ENCODE data around the gene MLYCD.

GRCh38 chr16:83936581-83937165 lies 37.8 kb downstream of the MLYCD start:
- TF ChIP-seq, protein P1, sequence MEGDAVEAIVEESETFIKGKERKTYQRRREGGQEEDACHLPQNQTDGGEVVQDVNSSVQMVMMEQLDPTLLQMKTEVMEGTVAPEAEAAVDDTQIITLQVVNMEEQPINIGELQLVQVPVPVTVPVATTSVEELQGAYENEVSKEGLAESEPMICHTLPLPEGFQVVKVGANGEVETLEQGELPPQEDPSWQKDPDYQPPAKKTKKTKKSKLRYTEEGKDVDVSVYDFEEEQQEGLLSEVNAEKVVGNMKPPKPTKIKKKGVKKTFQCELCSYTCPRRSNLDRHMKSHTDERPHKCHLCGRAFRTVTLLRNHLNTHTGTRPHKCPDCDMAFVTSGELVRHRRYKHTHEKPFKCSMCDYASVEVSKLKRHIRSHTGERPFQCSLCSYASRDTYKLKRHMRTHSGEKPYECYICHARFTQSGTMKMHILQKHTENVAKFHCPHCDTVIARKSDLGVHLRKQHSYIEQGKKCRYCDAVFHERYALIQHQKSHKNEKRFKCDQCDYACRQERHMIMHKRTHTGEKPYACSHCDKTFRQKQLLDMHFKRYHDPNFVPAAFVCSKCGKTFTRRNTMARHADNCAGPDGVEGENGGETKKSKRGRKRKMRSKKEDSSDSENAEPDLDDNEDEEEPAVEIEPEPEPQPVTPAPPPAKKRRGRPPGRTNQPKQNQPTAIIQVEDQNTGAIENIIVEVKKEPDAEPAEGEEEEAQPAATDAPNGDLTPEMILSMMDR (IDR thresholded peaks at IDR 0.05; ENCODE audit: low read depth, low read length, missing input control), result no peak
- TF ChIP-seq SP1 (IDR thresholded peaks at IDR 0.05) (no peak), YY1 (IDR thresholded peaks at IDR 0.05) (no peak)

All from liver (tissue), 3 donors.